SU-DHL-6 (cell line): Measurements from ENCODE around the gene ARHGAP40.

Experiments used
- H2AFZ ChIP-seq: fragments of 200-600 bp; sonication (generic); 2 replicates; pipeline ENCODE4 v1.6.1; 2014; ENCODE audit warnings: low read depth, mild to moderate bottlenecking, moderate library complexity, mixed read lengths, antibody characterized with exemption, low read length; ENCODE audit not compliant: severe bottlenecking
- H3F3A ChIP-seq: fragments of 200-600 bp; shearing (Covaris generic); 2 replicates; pipeline ENCODE4 v1.6.0; 2016; ENCODE audit warnings: antibody characterized with exemption, mild to moderate bottlenecking; ENCODE audit not compliant: insufficient read depth
- H3K27ac ChIP-seq: fragments of 200-600 bp; sonication (generic); 2 replicates; pipeline ENCODE4 v1.5.1; 2016; ENCODE audit warnings: low read depth, mild to moderate bottlenecking, low read length, moderate library complexity, mixed read lengths
- H3K27me3 ChIP-seq: fragments of 200-600 bp; sonication (generic), shearing (Covaris generic); 2 replicates; pipeline ENCODE4 v1.6.0; 2014; ENCODE audit warnings: mild to moderate bottlenecking, low read length
- H3K36me3 ChIP-seq: fragments of 200-600 bp; sonication (generic); 2 replicates; pipeline ENCODE4 v1.6.1; 2014; ENCODE audit warnings: mild to moderate bottlenecking, low read length, mixed read lengths
- H3K4me2 ChIP-seq: fragments of 300-600, 200-600 bp; shearing (Covaris generic), sonication (generic); 2 replicates; pipeline ENCODE4 v1.6.0; 2014; ENCODE audit warnings: low read length, low read depth, mild to moderate bottlenecking; ENCODE audit not compliant: poor library complexity, severe bottlenecking
- H3K4me3 ChIP-seq: fragments of 200-600 bp; sonication (generic); 2 replicates; pipeline ENCODE4 v1.5.1; 2014; ENCODE audit warnings: antibody characterized with exemption, low read length, mild to moderate bottlenecking, mixed read lengths; ENCODE audit not compliant: insufficient read depth, poor library complexity, severe bottlenecking
- H3K79me2 ChIP-seq: fragments of 200-600 bp; sonication (generic); 2 replicates; pipeline ENCODE4 v1.6.1; 2014; ENCODE audit warnings: mild to moderate bottlenecking, low read length, moderate library complexity; ENCODE audit not compliant: insufficient read depth
- H3K9ac ChIP-seq: fragments of 200-600 bp; sonication (generic); 2 replicates; pipeline ENCODE4 v1.7.0; 2014; ENCODE audit warnings: mild to moderate bottlenecking, low read length
- H3K9me2 ChIP-seq: fragments of 200-600 bp; sonication (generic); replicated peaks from 2 replicates; pipeline ENCODE4 v1.6.1; 2014; ENCODE audit warnings: low read length; ENCODE audit not compliant: insufficient read depth
- H3K9me3 ChIP-seq: fragments of 200-600 bp; sonication (generic); 2 replicates; pipeline ENCODE4 v1.6.1; 2014; ENCODE audit warnings: low read length, mixed read lengths; ENCODE audit not compliant: insufficient read depth
- H4K20me1 ChIP-seq: fragments of 200-600 bp; sonication (generic); 2 replicates; pipeline ENCODE4 v1.6.1; 2014; ENCODE audit warnings: low read depth, mild to moderate bottlenecking, antibody characterized with exemption, low read length, moderate library complexity, mixed read lengths
- EZH2phosphoT487 ChIP-seq: fragments of 200-600 bp; sonication (generic), shearing (Covaris generic); conservative IDR thresholded peaks from 2 replicates; pipeline ENCODE4 v1.6.1; 2018; ENCODE audit warnings: mild to moderate bottlenecking, antibody characterized with exemption, low read length, moderate library complexity, mixed read lengths
- TF ChIP-seq, protein P1 (sequence below): fragments of 200-600 bp; sonication (generic); IDR thresholded peaks from one replicate; pipeline ENCODE4 v1.5.1; 2017; ENCODE audit warnings: antibody characterized with exemption, mild to moderate bottlenecking, low read length, moderate library complexity; ENCODE audit not compliant: insufficient read depth, poor library complexity, severe bottlenecking

Gene ARHGAP40

DNA sequence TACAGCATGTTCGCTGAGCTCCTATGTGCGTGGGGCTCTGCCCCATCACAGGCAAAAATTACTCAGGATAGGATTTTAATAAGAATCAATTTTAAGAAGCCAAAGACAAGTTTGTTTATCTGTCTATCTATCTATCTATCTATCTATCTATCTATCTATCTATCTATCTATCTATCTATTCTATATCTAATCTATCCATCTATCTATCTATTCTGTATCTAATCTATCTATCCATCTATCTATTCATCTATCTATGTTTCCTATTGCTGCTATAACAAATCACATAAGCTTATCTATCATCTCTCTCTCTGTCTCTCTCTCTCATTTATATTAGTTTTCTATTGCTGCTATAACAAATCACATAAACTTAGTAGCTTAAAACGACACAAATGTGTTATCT is 1.7 kb downstream of the ARHGAP40 start:
- Histone ChIP-seq H2AFZ (no peak overlapping the region), H4K20me1 (no peaks in the 10 kb centered on the region), H3K9ac (no peak overlapping the region), H3K27me3 (no peaks in the 10 kb centered on the region), H3K79me2 (no peaks in the 10 kb centered on the region), H3F3A (no peaks in the 10 kb centered on the region), H3K9me2 (no peaks in the 10 kb centered on the region), H3K36me3 (no peaks in the 10 kb centered on the region), H3K27ac (no peak overlapping the region), H3K9me3 (no peaks in the 10 kb centered on the region), H3K4me3 (no peak overlapping the region), H3K4me2 (no peak overlapping the region)
- TF ChIP-seq EZH2phosphoT487 = no peak
- TF ChIP-seq, protein P1, sequence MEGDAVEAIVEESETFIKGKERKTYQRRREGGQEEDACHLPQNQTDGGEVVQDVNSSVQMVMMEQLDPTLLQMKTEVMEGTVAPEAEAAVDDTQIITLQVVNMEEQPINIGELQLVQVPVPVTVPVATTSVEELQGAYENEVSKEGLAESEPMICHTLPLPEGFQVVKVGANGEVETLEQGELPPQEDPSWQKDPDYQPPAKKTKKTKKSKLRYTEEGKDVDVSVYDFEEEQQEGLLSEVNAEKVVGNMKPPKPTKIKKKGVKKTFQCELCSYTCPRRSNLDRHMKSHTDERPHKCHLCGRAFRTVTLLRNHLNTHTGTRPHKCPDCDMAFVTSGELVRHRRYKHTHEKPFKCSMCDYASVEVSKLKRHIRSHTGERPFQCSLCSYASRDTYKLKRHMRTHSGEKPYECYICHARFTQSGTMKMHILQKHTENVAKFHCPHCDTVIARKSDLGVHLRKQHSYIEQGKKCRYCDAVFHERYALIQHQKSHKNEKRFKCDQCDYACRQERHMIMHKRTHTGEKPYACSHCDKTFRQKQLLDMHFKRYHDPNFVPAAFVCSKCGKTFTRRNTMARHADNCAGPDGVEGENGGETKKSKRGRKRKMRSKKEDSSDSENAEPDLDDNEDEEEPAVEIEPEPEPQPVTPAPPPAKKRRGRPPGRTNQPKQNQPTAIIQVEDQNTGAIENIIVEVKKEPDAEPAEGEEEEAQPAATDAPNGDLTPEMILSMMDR = no peak

DNA sequence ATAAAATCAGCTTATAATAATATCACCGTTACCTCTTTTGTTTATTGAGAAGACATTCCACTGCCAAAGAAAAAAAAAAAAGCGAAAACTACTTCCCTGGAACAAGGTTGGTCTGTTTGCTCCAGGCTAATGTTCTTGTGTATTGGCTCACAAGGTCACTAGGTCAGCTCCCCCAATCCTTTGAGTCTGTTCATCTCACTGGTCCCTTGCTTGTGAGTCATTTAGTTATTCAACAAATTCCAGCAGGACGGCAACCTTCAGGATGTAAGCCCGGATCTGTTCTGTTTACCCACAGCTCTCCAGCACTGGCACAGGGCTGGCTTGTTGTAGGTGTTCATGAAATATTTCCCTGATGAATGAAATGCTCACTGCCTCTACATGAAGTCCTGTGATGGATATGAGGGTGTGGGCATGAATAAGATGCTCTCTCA is 3.3 kb downstream of the ARHGAP40 start:
- H3F3A ChIP-seq = no peaks in the 10 kb centered on the region
- H3K79me2 ChIP-seq = no peaks in the 10 kb centered on the region
- no peak overlapping the region for H3K4me2 ChIP-seq
- H3K27ac ChIP-seq = no peak overlapping the region
- H3K4me3 ChIP-seq = no peak overlapping the region
- H2AFZ ChIP-seq = no peak overlapping the region
- H4K20me1 ChIP-seq = no peaks in the 10 kb centered on the region
- no peaks in the 10 kb centered on the region for H3K9me3 ChIP-seq
- no peaks in the 10 kb centered on the region for H3K9me2 ChIP-seq
- H3K9ac ChIP-seq = no peak overlapping the region
- no peaks in the 10 kb centered on the region for H3K27me3 ChIP-seq
- no peaks in the 10 kb centered on the region for H3K36me3 ChIP-seq
- TF ChIP-seq, protein P1 = no peak
- no peak for TF ChIP-seq EZH2phosphoT487

DNA sequence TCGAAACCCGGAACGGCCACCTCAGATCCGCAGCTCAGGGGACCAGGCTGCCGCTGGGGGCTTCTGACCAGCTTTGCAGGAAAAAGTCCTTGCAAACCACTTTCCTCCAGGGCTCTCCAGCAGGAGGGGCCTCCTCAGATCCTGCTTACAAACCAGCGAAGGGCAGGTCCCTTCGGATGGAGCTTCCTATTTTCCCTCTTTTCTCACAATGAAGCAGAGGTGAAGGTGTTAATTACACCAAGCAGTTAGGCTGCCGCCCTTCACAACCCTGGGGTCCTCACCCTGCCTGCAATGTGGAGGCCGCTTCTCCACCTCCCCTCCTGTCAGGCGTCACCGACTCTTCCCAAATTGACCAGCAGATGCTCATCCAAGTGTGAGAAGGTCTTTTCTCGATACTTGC is 5.7 kb downstream of the ARHGAP40 start:
- Histone ChIP-seq H4K20me1 (no peaks in the 10 kb centered on the region), H3K9ac (no peak overlapping the region), H3F3A (no peaks in the 10 kb centered on the region), H3K79me2 (no peaks in the 10 kb centered on the region), H3K27ac (no peak overlapping the region), H3K36me3 (no peaks in the 10 kb centered on the region), H3K9me2 (no peaks in the 10 kb centered on the region), H3K4me2 (no peak overlapping the region), H3K4me3 (no peak overlapping the region), H3K27me3 (no peaks in the 10 kb centered on the region), H2AFZ (no peak overlapping the region), H3K9me3 (no peaks in the 10 kb centered on the region)
- no peak for TF ChIP-seq EZH2phosphoT487
- TF ChIP-seq, protein P1 = no peak
